Ovary (tissue), 3 donors: ENCODE measurements around the gene OGFOD2.

ENCODE experiments used
- EP300 ChIP-seq: sonication (generic); formaldehyde crosslinking; IDR thresholded peaks from one replicate; pipeline ENCODE4 v1.6.1; 2017; ENCODE audit warnings: antibody characterized with exemption
- POLR2A ChIP-seq: fragments of 450-650 bp; IDR thresholded peaks from one replicate; pipeline ENCODE4 v1.6.1; 2017; ENCODE audit warnings: antibody characterized with exemption, mild to moderate bottlenecking, moderate library complexity
- TF ChIP-seq, protein P1 (sequence below), 3 donors: fragments of 450-650 bp in 2 of 3; fragments of 200-600 bp in 1 of 3; IDR thresholded peaks; one replicate each; pipeline versions ENCODE4 v1.5.1 to v1.8.0; 2016 to 2022; ENCODE audit warnings: antibody characterized with exemption in 3 of 3, mild to moderate bottlenecking in 1 of 3
- donor health status: DM: no; HTN: no; CAD: no.

DNA sequence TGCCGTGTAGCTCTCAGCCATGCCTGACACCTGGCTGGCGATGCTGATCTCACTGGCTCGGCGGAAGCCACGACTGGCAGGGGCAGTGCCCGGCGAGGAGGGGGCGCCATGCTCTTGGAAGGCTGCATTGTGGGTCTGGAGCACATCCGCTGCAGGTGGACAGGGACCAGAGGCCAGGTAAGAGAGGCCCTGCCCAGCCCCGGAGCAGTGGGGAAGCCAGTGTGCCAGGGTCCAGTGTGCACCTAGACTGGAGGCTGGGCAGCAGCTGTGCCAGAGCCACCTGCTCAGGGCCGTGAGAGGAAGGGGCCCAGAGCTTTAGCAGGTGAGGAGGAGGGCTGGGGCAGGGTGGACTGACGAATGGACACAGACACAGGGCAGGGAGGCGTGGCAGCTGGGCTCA is 15.5 kb downstream of the OGFOD2 start:
- TF ChIP-seq POLR2A (no peak), EP300 (no peak)
- TF ChIP-seq, protein P1, sequence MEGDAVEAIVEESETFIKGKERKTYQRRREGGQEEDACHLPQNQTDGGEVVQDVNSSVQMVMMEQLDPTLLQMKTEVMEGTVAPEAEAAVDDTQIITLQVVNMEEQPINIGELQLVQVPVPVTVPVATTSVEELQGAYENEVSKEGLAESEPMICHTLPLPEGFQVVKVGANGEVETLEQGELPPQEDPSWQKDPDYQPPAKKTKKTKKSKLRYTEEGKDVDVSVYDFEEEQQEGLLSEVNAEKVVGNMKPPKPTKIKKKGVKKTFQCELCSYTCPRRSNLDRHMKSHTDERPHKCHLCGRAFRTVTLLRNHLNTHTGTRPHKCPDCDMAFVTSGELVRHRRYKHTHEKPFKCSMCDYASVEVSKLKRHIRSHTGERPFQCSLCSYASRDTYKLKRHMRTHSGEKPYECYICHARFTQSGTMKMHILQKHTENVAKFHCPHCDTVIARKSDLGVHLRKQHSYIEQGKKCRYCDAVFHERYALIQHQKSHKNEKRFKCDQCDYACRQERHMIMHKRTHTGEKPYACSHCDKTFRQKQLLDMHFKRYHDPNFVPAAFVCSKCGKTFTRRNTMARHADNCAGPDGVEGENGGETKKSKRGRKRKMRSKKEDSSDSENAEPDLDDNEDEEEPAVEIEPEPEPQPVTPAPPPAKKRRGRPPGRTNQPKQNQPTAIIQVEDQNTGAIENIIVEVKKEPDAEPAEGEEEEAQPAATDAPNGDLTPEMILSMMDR (IDR thresholded peaks at IDR 0.05) = no peak
